Choroid plexus epithelial cell (primary cell): Measurements from ENCODE around the gene PDLIM5.

ENCODE experiments used
- DNase-seq: peaks from one replicate; pipeline ENCODE4 v3.0.0-alpha.2; 2010; ENCODE audit warnings: low read depth
- H3K4me3 ChIP-seq: 2 replicates; pipeline ENCODE4 v1.5.1; 2011; ENCODE audit warnings: low read depth, mild to moderate bottlenecking, control low read depth, low read length, moderate library complexity
- TF ChIP-seq, protein P1 (sequence below): conservative IDR thresholded peaks from 2 replicates; pipeline ENCODE4 v1.5.1; 2011; ENCODE audit warnings: low read depth, mild to moderate bottlenecking, control low read depth, inconsistent platforms, low read length, moderate library complexity

The PDLIM5 gene

DNA sequence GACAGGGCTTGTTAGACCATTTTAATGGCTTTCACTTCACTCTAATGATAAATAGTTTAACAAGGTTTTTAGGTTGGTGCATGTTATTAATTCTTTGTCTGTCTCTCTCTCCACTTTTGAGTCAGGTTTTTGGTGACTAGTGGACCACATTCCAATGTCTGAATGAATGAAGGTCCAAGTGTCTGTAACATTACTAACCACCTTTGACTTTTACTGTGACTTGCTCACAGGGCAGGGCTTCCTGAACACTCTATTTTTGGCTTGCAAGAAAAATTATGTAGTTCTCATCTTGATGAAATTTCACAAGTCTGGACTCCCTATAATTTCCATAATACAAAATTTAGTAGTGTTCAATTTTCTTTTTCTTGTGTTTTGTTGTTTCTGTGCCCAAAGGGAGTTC is 227.2 kb downstream of the PDLIM5 start:
- no peak overlapping the region for H3K4me3 ChIP-seq
- TF ChIP-seq, protein P1, sequence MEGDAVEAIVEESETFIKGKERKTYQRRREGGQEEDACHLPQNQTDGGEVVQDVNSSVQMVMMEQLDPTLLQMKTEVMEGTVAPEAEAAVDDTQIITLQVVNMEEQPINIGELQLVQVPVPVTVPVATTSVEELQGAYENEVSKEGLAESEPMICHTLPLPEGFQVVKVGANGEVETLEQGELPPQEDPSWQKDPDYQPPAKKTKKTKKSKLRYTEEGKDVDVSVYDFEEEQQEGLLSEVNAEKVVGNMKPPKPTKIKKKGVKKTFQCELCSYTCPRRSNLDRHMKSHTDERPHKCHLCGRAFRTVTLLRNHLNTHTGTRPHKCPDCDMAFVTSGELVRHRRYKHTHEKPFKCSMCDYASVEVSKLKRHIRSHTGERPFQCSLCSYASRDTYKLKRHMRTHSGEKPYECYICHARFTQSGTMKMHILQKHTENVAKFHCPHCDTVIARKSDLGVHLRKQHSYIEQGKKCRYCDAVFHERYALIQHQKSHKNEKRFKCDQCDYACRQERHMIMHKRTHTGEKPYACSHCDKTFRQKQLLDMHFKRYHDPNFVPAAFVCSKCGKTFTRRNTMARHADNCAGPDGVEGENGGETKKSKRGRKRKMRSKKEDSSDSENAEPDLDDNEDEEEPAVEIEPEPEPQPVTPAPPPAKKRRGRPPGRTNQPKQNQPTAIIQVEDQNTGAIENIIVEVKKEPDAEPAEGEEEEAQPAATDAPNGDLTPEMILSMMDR, result no peak
- no peak for DNase-seq

DNA sequence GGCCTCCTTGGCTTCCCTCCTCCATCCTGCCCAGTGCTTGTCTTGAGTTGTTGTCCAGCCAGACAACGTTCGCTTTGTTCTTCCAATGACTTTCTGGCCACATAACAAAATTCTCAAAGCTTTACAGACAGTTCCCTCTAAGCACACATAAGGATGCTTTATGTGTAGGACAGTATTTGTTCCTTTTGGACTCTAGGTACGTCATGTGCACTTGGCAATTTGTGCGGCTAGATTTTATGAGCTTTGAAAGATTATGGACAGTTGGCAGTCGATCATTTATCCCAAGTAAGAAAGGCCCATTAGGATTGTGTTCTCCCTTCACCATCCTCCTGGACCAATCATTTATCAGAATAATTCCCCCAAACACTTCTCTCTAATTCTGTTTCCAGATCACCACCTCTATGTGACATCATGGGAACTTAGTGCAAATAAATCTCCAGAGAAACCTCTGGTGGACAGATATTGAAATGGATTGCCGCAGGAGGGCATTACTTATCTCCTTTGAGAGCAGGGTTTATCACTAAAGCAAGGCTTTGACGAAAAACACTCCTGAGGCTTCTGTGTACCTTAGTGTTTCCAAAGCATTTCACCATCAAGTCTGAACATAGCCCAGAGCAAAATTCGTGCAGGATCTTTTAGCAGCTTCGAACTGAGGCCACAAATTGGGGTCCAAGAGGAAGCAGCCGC is 228.6 kb downstream of the PDLIM5 start:
- TF ChIP-seq, protein P1, result no peak
- no peak overlapping the region for H3K4me3 ChIP-seq
- no peak for DNase-seq

- TF ChIP-seq, protein P1, result no peak
- no peak overlapping the region for H3K4me3 ChIP-seq
- no peak for DNase-seq
Observed at GRCh38 chr4:94686086-94686485, 234.3 kb downstream of the PDLIM5 start.

GRCh38 chr4:94689155-94689860 is 237.6 kb downstream of the PDLIM5 start:
- TF ChIP-seq, protein P1, result no peak
- DNase-seq, result no peak
- no peak overlapping the region for H3K4me3 ChIP-seq

- DNase-seq, result peak; percentile 75
- TF ChIP-seq, protein P1, result no peak
- H3K4me3 ChIP-seq, result no peak overlapping the region
Observed at GRCh38 chr4:94690851-94691254, 239.1 kb downstream of the PDLIM5 start.

DNA sequence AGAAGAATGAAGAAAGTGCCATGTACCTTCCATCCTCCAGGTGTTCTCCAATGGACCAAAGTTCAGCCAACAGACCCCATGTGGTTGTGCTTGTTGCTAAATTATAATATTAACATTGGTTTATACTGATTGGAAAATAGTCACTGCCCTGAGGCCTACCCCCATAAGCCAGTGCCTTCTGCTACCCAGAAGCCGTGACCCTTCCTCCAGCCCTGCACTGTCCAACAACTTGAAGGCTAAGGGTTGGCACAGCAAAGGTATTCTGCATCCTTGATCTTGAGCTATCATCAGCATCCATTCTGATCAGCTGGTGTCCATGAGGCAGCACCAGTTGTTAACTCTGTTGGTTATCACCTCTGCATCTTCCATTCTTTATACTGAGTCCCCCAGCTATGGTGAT is 239.8 kb downstream of the PDLIM5 start:
- no peak for DNase-seq
- TF ChIP-seq, protein P1, result no peak
- no peak overlapping the region for H3K4me3 ChIP-seq

DNA sequence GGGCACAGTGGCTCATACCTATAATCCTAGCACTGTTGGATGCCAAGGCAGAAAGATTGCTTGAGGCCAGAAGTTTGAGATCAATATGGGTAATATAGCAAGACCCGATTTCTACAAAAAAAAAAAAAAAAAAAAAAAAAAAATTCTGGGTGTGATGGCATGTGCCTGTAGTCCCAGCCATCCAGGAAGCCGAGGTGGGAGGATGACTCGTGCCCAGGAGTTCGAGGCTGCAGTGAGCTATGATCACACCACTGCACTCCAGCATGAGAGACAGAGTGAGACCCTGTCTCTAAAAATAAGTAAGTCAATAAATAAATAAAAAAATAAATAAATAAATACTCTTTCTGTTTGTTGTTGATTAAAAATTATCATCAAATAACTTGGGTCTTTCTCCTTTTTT is 243.6 kb downstream of the PDLIM5 start:
- TF ChIP-seq, protein P1, result no peak
- DNase-seq, result no peak
- H3K4me3 ChIP-seq, result no peak overlapping the region
